ENCODE data around the gene CDK13.
A peak's percentile ranks its signal among the peaks of the same experiment; 100 is the strongest.

Gene CDK13

DNA sequence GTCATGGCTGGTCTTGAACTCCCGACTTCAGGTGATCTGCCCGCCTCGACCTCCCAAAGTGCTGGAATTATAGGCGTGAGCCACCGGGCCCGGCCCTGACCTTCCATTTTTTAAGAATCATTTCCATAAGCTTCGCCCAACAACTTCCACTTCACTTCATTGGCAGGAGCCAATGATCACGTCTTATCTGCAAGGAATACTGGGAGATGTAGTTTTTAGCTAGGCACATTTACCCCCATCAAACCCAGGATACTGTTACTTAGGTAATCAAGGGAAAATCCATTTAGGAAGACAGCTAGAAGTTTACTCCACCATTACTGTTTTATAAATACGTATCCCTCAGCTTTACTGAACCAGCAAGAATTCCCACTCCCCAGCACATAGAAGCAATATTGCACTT lies 3.4 kb upstream of the CDK13 start:
- H3K4me3 ChIP-seq (ENCODE audit: control insufficient read depth, low read depth, low read length), result no peak overlapping the region
- TF ChIP-seq, protein P1, sequence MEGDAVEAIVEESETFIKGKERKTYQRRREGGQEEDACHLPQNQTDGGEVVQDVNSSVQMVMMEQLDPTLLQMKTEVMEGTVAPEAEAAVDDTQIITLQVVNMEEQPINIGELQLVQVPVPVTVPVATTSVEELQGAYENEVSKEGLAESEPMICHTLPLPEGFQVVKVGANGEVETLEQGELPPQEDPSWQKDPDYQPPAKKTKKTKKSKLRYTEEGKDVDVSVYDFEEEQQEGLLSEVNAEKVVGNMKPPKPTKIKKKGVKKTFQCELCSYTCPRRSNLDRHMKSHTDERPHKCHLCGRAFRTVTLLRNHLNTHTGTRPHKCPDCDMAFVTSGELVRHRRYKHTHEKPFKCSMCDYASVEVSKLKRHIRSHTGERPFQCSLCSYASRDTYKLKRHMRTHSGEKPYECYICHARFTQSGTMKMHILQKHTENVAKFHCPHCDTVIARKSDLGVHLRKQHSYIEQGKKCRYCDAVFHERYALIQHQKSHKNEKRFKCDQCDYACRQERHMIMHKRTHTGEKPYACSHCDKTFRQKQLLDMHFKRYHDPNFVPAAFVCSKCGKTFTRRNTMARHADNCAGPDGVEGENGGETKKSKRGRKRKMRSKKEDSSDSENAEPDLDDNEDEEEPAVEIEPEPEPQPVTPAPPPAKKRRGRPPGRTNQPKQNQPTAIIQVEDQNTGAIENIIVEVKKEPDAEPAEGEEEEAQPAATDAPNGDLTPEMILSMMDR (conservative IDR thresholded peaks at IDR 0.05; ENCODE audit: control insufficient read depth, insufficient read depth, low read depth, low read length), result no peak
- DNase-seq (ENCODE audit: low read depth), result no peak

DNA sequence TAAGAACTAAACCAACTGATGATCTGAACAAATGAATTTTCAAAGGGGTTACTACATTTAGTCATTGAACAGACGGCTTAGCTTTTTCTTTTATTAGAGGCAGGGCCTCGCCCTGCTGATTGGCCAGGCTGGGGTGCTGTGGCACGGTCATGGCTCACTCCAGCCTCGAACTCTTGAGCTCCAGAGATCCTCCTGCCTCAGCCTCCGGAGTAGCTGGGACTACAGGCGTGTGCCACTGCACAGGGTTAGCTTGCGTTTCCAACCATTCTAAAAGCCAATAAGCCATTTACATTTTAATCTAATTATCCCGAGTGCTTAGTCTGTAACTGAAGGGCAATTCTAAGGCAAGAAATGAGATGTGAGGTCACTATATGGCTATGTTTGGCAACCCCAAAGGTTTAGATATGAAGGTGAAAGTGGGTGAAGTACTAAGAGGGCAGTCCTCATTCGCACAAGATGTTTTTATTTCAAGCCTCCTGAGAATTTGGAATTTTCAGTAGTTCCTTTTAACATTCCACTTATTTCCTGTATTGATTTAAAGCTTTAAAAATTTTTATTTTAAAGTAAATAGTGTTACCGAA lies 1.6 kb upstream of the CDK13 start:
- H3K4me3 ChIP-seq (ENCODE audit: control insufficient read depth, low read depth, low read length), result peak overlapping the region; percentile 92
- DNase-seq (ENCODE audit: low read depth), result peak; percentile 7
- TF ChIP-seq, protein P1 (conservative IDR thresholded peaks at IDR 0.05; ENCODE audit: control insufficient read depth, insufficient read depth, low read depth, low read length), result no peak

DNA sequence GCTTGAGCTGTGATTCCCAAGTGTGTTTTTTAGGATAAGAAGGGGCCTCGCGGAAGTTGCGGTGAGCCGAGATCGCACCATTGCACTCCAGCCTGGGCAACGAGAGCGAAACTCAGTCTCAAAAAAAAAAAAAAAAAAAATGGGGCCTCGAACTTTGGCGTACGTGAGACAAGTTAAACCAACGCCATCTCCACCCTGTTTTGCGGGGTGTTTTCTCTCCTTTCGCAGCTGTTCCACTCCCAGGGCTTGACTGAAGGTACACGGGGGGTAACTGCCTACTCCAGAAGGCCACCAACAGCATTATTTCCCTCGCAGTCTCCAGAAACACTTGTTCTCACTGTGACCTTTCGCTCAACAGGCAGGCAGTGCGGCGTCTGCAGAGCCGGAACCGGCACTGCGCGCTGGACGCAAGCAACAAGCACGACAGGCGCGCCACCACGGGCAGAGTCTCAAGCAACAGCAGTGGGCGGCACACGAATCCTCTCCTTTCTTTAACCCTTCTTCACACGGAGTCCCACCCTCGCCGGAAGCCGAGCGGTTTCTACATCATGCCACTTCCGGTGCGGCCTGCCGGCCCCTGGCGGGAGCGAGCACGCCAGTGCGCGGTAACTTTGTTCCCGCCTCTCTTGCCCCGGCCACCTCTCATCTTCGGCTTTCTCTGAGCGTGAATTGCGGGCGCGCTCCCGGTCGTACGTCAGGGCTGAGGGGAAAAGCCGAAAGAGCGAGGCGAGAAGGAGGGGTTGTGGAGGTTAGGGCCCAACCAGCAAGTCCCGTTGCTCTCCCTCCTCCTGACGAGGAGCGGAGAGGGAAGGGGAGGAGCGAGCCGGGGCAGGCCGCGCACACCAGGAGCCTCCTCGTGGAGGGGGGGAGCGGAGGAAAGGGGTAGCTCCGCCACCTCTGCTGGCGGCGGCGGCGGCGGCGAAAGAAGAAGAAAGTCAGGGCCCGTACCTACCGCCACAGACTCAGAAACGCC lies 814 bp upstream of the CDK13 start:
- TF ChIP-seq, protein P1 (conservative IDR thresholded peaks at IDR 0.05; ENCODE audit: control insufficient read depth, insufficient read depth, low read depth, low read length), result no peak
- H3K4me3 ChIP-seq (ENCODE audit: control insufficient read depth, low read depth, low read length), result peak overlapping the region; percentile 92
- DNase-seq (ENCODE audit: low read depth), result peak; percentile 99

DNA sequence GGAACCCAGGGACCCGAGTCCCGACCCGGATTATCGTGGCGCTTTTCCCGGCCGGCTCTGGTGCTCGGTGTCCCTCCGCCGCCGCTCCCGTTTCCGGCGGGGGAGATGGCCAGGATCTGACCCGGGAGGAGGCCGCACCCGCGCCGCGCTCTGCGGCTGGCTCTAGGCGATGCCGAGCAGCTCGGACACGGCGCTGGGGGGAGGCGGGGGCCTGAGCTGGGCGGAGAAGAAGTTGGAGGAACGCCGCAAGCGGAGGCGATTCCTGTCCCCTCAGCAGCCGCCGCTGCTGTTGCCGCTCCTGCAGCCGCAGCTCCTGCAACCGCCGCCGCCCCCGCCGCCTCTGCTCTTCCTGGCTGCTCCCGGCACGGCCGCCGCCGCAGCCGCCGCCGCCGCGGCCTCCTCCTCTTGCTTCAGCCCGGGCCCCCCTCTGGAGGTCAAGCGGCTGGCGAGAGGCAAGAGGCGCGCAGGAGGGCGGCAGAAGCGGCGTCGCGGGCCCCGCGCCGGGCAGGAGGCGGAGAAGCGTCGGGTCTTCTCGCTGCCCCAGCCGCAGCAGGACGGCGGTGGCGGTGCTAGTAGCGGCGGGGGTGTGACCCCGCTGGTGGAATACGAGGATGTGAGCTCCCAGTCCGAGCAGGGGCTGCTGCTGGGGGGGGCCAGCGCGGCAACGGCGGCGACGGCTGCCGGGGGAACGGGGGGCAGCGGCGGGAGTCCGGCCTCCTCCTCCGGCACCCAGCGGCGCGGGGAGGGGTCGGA lies 593 bp downstream of the CDK13 start:
- peak overlapping the region; percentile 92 for H3K4me3 ChIP-seq (ENCODE audit: control insufficient read depth, low read depth, low read length)
- TF ChIP-seq, protein P1 (conservative IDR thresholded peaks at IDR 0.05; ENCODE audit: control insufficient read depth, insufficient read depth, low read depth, low read length), result no peak
- DNase-seq (ENCODE audit: low read depth), result no peak

DNA sequence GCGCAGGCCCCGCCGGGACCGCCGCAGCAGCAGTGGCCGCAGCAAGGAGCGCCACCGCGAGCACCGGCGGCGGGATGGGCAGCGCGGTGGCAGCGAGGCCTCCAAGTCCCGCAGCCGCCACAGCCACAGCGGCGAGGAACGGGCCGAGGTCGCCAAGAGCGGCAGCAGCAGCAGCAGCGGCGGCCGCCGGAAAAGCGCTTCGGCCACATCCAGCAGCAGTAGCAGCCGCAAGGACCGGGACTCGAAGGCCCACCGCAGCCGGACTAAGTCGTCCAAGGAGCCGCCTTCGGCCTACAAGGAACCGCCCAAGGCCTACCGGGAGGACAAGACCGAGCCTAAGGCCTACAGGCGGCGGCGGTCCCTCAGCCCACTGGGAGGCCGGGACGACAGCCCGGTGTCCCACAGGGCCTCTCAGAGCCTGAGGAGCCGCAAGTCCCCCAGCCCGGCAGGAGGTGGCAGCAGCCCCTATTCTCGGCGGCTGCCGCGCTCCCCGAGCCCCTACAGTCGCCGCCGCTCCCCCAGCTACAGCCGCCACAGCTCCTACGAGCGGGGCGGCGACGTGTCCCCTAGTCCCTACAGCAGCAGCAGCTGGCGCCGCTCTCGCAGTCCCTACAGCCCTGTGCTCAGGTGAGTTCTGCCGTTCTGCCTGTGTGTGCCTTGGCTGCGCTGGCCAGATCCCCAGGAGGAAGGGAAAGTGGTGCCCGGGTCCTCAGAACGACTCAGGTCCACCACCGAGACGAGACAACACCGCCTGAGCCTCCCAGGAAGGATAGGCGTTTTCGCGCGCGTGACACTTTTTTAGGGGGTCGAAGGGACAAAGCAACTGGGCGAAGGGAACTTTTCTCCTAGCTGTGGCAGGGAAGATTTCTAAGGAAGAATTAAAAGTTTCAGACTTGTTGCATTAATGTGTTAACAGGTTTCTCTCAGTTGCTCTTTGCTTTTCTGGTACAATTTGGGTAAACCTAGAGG lies 1.5 kb downstream of the CDK13 start:
- peak; percentile 38 for DNase-seq (ENCODE audit: low read depth)
- TF ChIP-seq, protein P1 (conservative IDR thresholded peaks at IDR 0.05; ENCODE audit: control insufficient read depth, insufficient read depth, low read depth, low read length), result peak; percentile 22
- H3K4me3 ChIP-seq (ENCODE audit: control insufficient read depth, low read depth, low read length), result peak overlapping the region; percentile 92

Measured in fibroblast of mammary gland (primary cell).